Amygdala (tissue), 56 donors: ENCODE results near the gene NEK1.
"Not testable (repeated sequence)": the region's sequence is repeated elsewhere in the genome, so short reads cannot be mapped to it uniquely, and the experiment has no call there.

ENCODE experiments used
- DNase-seq, 56 donors: peaks; one replicate each; lab custom pipeline; 2025; lab: John Stamatoyannopoulos, UW

Gene NEK1

DNA sequence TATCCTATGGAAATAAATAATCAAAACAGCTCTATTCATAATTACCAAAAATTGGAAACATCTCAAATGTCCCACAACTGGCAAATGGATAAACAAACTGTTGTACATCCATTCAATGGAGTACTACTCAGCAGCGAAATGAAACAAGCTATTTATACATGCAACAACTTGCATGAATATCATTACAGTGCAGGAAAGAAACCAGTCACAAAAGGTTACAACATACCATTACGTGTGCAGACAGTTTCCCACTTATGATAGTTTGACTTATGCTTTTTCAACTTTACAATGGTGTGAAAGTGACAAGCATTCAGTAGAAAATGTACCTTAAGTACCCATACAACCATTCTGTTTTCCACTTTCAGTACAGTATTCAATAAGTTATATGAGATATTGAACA, 82.3 kb downstream of the NEK1 start:
- no peak for DNase-seq

DNA sequence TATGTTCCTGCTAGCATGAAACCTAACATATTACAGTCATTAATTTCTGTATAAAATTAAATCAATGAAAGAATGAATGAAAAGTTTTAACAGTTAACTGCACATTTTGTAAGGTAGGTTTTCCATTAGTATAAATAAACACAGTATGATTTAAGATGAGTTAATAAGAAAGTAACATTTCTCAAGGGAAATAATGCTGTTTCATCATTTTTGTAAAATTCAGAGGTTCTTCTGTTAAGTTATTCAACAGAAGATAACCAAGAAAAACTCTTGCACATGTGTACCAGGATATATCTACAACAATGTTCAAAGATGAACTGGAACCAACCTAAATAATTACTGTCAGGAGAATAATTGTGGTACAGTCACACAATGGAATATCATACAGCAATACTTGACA, 88.6 kb downstream of the NEK1 start:
- DNase-seq, result no peak

DNA sequence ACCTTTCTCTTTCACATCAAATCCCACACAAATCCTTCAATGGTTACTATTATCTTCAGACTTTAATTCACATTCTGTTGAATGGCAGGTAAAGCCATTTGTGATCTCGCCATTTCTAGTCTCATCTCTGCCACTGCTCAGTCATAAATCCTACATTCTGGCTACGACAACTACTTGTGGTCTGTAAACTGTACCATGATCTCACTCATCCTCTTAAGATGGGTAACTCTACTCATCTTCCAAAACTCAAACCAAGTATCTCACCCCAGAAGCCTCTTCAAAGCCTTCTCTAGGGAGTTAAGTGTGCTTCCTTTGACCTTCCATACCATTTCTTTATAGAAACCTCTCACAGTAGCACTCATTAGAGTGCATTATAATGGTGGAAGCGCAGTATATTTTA, 101.8 kb downstream of the NEK1 start:
- no peak for DNase-seq

DNA sequence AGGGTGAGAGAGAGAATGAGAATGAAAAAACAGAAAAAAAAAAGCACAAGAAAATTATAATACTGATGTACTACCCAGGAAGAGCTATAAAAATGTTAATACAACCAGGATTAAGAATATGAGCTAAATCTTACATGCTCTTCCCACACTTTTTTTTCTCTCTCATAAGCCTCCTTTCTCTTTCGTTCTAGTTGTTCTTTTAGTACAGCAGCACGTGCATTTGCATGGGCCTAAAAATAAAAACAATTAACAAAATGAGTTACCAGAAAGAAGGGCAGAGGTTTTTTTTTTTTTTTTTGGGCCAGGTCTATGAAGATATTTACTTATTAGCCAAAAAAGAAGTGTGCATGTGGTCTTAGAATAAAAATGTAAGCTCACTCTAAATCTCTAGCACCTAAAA, 105.5 kb downstream of the NEK1 start:
- no peak for DNase-seq

DNA sequence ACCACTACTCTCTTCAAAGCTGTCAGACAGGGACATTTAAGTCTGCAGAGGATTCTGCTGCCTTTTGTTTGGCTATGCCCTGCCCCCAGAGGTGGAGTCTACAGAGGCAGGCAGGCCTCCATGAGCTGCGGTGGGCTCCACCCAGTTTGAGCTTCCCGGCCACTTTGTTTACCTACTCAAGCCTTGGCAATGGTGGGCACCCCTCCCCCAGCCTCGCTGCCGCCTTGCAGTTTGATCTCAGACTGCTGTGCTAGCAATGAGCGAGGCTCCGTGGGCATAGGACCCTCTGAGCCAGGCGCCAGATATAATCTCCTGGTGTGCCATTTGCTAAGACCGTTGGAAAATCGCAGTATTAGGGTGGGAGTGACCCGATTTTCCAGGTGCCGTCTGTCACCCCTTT, 112.5 kb downstream of the NEK1 start:
- not testable (repeated sequence) for DNase-seq

DNA sequence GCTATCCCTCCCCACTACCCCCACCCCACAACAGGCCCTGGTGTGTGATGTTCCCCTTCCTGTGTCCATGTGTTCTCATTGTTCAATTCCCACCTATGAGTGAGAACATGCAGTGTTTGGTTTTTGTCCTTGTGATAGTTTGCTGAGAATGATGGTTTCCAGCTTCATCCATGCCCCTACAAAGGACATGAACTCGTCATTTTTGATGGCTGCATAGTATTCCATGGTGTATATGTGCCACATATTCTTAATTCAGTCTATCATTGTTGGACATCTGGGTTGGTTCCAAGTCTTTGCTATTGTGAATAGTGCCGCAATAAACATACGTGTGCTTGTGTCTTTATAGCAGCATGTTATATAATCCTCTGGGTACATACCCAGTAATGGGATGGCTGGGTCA, 118.1 kb downstream of the NEK1 start:
- not testable (repeated sequence) for DNase-seq

DNA sequence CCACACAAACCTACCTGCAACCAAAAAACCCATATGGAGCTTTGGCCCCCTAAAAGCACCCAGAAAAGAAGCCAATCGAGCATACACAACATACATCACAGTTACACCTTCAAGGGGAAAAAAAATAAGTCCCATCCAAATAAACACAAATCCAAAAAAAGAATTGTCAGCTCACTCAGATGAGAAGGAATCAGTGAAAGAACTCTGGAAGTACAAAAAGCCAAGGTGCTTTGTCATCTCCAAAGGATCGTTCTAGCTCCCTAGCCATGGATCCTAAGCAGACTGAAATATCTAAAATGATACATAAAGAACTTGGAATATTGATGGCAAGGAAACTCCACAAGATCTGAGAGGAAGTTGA, 119.2 kb downstream of the NEK1 start:
- DNase-seq, result no peak

DNA sequence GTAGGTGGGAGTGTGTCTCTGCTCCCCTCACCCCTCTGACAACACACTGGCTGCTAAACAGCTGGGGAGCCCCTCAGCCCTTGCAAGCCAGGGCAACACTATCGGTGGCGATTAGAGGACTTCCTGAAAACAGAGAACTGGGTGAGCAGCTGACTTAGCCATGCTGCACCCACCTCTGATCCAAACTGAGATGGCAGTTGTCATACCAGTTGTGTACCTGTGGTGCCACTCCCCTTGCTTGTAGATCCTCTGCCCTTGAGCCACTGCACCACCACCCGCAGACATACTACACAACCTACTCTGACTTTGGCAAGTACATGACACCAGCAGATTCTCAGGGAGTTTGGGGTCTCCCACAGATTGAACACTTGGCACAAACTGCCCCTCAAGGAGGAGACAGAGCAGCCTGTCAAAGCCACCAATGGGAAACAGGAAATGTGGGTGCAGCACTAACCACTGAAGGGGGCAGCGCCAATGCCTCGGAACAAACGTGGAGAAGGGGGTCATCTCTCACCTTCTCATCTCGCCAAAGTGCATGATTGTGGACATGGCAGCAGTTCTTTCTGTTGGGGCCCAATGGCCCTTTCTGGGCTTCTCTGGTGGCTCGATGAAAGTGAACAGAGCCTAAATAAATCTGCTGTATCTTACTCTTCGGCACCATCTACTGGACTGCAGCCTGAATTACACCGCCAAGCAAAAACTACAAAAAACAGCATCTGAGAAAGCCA, 119.8 kb downstream of the NEK1 start:
- peak in 2 of 56 donors; percentile 3 to 33 for DNase-seq

DNA sequence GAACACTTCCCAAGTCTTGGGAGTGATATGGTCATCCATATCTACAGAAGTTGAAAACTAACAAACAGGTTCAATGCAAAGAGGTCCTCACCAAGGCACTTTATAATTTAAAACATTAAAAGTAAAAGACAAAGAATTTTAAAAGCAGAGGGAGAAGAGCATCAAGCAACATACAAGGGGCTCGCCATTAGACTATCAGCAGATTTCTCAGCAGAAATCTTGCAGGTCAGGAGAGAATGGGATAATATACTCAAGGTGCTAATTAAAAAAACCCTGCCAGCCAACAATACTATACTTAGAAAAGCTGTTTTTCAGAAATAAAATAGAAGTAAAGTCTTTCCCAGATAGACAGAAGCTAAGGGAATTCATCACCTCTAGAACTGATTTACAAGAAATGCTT, 121.2 kb downstream of the NEK1 start:
- DNase-seq, result no peak

DNA sequence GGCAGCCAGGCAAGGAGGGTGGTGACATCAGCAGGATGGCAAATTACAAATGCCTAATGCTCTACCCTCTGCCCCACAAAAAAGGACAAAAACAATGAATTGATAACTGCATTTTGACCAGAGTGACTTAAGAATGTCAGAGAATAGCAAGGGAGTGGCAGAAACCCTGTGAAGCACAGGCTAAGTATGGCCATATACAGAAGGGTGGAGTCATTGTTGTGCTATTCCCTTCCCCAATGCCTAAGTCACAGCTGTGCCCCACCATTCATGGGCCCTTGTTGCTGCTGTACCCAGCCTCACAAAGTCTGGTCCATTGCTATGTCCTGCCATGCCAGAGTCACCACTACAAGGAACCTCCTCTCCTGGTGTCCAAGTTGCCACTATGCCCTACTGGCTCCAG, 123.1 kb downstream of the NEK1 start:
- DNase-seq, result no peak

DNA sequence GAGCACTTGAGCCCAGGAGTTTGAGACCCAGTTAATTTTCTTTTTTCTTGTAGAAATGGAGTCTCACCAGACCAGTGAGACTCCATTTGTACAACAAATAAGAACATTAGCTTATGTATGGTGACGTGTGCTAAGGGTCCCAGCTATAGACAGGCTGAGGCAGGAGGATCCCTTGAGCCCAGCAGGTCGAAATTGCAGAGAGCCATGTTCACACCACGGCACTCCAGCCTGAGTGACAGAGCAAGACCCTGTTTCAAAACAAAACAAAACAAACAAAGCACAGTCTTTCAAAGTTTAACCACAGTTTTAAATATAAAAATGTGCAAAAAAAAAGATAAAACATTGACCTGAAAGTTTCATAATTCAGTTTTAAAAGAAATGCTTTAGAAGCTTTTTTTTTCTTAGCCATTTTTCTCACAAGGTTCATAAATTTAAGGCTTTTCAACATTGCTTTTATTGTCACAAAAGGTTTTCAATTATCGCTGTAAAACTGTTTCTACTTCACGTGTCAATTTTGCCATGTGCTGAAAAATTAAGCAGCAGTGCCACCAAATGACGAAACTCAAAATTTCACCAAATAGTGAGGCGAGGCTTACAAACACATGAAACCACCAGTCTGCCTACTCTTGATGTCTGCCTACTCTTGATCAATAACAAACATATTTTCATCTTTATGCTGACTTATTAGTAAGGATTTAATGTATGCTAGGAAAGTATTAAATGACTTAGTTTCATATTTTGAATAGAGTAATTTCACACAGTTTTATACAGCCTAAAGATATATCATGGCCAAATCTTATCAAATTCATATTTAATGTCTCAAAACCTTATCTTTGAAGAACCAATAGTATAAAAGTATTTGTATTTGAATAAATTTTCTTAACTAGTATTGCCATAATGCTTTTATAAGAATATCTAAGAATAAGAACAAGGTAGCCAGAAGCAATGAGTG, 126.3 kb downstream of the NEK1 start:
- peak in 19 of 56 donors; percentile 0 to 71 (median 10) for DNase-seq

DNA sequence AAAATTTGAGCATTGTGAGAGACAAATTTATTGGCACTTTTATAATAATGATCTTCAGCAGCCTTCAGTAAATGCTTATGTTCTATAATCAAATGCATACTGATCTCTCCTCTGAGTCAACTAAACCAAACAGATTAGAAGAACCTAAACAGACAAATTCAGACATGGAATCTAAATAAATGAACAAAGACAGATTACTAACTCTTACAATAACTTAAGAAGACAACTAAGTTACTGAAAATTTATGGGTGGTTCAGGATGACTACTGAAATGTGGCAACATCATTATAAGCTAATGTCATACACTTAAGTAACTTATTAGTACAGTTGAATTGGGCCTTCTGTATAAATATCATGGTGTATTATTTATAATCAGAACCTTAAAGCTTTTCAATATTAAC, 127.3 kb downstream of the NEK1 start:
- DNase-seq, result no peak

DNA sequence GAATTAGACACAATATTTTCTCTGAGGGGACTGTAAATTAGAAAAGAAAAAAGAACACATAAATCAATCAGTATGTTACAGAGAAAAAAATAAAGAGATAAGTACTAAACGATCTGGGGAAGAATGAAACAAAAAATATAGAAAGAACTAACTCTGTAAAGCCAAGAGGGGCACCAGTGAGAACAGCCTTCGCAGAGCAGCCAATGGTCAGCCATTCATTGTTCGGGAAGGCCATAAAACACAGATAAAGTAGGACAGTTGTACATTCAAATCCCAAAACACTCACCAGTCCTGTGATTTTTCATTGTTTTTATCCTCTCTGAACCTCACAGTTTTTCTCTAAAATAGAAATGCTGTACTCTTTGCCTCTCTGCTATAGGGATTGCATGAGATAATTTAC, 127.9 kb downstream of the NEK1 start:
- DNase-seq, result peak in 3 of 56 donors; percentile 1 to 7 (median 4)

DNA sequence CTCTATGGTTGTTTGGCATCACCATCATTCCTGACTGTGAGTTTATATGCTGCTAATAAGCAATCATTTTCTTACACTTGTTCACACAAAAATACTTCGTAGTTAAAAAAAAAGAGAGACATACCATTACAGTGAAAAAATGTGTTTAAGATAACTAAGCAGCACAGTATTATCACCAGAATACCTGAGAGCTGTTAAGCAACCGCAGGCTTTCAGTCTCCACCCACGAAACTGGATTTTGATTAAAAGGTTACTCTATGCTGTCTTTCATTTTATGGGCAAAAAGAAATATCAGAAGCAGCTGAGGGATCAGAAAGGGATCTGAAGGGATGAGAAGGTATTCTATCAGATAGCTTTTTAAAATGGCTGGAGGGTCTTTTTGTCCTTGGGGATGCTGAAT, 148.3 kb downstream of the NEK1 start:
- no peak for DNase-seq

DNA sequence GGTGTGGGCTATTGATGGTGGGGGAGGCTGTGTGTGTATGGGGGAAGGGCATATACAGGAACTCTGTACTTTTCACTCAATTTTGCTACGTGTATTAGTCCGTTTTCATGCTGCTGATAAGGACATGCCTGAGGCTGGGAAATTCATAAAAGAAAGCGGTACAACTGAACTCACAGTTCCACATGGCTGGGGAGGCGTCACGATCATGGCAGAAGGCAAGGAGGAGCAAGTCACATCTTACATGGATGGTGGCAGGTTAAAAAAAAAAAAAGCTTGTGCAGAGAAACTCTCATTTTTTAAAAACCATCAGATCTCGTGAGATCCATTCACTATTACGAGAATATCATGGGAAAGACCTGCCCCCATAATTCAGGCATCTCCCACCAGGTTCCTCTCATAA, 152.3 kb downstream of the NEK1 start:
- DNase-seq, result no peak

DNA sequence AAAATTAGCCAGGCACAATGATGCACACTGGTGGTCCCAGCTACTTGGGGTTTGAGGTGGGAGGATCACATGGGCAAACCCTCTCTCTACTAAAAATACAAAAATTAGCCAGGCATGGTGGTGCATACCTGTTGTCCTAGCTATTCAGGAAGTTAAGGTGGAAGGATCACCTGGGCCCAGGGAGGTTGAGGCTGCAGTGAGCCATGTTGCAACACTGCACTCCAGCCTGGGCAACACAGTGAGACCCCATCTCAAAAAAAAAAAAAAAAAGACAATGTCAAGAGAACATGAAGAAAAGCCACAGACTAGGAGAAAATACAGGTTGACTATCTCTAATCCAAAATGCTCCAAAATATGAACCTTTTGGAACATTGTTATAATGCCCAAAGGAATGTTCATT, 153.8 kb downstream of the NEK1 start:
- no peak for DNase-seq

DNA sequence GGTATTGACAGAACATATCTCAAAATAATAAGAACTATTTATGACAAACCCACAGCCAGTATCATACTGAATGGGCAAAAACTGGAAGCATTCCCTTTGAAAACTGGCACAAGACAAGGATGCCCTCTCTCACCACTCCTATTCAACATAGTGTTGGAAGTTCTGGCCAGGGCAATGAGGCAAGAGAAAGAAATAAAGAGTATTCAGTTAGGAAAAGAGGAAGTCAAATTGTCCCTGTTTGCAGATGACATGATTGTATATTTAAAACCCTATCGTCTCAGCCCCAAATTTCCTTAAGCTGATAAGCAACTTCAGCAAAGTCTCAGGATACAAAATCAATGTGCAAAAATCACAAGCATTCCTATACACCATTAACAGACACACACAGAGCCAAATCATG, 159.7 kb downstream of the NEK1 start:
- not testable (repeated sequence) for DNase-seq

DNA sequence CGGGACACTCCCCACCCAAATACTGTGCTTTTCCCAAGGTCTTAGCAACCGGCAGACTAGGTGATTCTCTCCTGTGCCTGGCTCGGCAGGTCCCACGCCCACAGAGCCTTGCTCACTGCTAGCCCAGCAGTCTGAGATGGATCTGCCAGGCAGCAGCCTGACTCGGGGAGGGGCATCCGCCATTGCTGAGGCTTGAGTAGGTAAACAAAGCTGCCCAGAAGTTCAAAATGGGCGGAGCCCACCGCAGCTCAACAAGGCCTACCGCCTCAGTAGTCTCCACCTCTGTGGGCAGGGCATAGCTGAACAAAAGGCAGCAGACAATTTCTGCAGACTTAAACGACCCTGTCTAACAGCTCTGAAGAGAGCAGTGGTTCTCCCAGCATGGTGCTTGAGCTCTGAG, 163.4 kb downstream of the NEK1 start:
- DNase-seq, result not testable (repeated sequence)

DNA sequence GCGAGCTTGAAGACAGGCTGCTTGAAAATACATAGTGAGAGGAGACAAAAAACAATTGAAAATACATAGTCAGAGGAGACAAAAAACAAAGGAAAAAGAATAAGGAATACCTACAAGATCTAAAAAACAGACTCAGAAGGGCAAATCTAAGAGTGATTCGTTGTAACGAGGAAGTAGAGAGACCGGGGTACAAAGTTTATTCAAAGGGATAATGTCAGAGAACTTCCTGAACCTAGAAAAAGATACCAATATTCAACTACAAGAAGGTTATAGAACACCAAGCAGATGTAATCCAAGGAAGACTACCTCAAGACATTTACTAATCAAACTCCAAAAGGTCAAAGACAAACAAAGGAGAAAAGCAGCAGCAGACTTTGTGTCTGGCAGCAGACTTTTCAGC, 165.6 kb downstream of the NEK1 start:
- DNase-seq, result no peak

DNA sequence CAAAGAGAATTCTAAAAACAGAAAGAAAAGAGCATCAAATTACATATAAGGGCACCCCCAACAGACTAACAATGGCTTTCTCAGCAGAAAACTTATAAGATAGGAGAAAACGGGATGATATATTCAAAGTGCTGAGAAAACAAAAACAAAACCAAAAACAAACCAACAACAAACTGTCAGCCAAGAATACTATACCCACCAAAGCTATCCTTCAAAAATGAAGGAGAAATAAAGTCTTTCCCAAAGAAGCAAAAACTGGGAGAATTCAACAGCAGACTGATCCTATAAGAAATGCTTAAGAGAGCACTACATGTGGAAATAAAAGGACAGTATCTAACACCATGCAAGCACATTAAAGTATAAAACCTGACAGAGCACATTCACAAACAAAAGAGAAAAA, 168.6 kb downstream of the NEK1 start:
- no peak for DNase-seq

DNA sequence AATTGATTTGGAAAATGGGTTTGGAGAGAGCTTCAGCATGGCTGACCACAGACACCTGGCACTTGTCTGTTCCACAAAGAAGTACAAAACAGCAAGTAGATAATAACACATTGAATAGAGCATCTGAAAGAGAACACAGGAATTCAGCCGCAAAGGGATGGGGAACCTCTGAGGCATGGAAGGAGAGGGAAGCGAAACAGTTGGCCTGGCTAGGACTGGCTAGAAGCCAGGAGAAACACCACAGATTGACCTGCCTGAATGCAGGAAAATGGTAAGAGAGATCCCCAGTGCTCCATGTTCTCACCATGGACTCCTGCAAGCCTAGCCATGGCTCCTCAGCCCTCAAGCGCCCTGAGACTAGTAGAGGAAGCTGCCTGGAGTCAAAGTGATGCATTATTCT, 171.9 kb downstream of the NEK1 start:
- DNase-seq, result peak in 2 of 56 donors; percentile 3 to 10

DNA sequence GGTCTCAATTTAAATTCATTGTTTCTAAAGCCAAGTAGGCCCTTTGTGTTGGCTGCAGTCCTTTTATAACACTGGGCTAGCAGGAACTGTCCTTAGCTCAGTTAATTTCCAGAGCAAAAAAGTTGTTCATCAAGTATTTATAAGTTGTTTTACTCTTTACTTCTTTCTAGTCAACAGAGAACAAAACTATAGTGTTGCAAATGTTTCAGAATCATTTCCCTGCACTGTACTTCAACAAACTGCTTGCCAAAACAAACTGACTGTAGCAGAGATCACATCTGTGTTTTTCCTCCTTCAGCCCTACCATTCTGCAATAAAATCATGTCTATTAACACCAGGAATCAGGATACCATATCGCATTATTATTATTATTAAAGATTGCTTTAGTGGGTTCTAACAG, 173.1 kb downstream of the NEK1 start:
- DNase-seq, result no peak
